ENCODE results near the gene CORT. TPM values are rescaled to one million over a fixed set of nuclear protein-coding genes. Genes with fewer than 3 reads are reported as not detected.

The CORT gene
- total RNA-seq, 2 experiments from 2014 or later = 0.30 TPM; not detected in 1

DNA sequence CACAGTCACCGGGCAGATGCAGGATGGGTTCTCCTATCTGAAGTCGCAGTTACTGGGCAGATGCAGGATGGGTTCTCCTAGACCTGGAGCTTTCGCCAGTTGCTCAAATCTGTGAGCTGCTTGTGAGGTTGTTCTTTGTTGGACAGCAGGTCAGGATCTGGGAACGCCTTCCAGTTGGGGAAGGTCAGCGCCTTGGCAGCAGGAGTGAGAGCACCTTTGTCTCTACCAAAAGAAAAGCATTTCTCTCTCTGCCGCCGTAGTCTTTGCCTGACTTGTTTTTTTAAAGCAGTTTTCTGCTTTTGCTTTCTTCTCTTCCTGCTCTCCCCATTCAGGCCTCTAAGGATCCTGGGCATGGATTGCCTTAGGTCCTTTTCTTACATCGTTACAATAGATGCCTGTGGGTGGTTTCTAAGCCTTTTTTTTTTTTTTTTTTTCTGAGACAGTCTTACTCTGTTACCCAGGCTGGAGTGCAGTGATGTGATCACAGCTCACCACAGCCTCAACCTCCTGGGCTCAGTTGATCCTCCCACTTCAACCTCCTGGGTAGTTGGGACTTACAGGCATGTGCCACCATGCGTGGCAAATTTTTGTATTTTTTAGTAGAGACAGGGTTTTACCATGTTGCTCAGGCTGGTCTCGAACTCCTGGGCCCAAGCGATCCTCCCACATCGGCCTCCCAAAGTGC, 40.6 kb downstream of the CORT start:
- Mint-ChIP-seq H3K9me3 (no peaks in the 10 kb centered on the region), H3K36me3 (ENCODE audit: low read depth) (peaks cover 7% of the 10 kb centered on the region), H3K27ac (no peak overlapping the region), H3K4me1 (peaks cover 21% of the 10 kb centered on the region), H3K4me3 (no peak overlapping the region), H3K27me3 (no peaks in the 10 kb centered on the region)
- ChIA-PET CTCF (interaction anchor here (0.5 to 8.4 kb wide), 3 partner anchors 10 to 60 kb away, joined by 3 to 61 read pairs (median 3); partner anchors contain the start of gene CENPS), POLR2A (no interaction called here)
- DNase-seq = no peak

DNA sequence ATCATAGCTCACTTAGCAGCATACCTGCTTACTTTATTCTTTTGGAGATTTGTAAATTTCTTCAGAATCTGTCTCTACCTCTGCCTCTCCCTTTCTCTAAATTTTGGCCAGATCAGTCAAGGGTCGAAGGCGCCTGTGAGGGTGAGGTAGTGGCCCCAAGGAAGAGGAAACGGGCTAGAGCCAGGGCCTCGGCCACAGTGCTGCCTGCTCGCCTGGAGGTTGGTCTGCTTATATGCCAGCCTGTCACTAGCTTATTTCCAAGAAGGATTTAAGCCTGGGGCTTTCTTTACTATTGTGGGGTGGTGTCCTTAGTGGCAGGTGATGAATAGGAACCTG, 44.6 kb downstream of the CORT start:
- Mint-ChIP-seq H3K4me3 (peak overlapping the region; percentile 79), H3K27me3 (no peaks in the 10 kb centered on the region), H3K36me3 (ENCODE audit: low read depth) (peaks cover 13% of the 10 kb centered on the region), H3K4me1 (peaks cover 56% of the 10 kb centered on the region), H3K27ac (peak overlapping the region; percentile 97), H3K9me3 (no peaks in the 10 kb centered on the region)
- no peak for DNase-seq
- CTCF ChIA-PET = interaction anchor here (0.6 to 8.4 kb wide), 24 partner anchors 9 to 867 kb away, joined by 3 to 63 read pairs (median 4); partner anchors contain the start of gene CENPS
- POLR2A ChIA-PET = interaction anchor here (1.5 kb wide), 1 partner anchor 13 kb away, joined by 8 read pairs; no protein-coding TSS in a partner anchor

DNA sequence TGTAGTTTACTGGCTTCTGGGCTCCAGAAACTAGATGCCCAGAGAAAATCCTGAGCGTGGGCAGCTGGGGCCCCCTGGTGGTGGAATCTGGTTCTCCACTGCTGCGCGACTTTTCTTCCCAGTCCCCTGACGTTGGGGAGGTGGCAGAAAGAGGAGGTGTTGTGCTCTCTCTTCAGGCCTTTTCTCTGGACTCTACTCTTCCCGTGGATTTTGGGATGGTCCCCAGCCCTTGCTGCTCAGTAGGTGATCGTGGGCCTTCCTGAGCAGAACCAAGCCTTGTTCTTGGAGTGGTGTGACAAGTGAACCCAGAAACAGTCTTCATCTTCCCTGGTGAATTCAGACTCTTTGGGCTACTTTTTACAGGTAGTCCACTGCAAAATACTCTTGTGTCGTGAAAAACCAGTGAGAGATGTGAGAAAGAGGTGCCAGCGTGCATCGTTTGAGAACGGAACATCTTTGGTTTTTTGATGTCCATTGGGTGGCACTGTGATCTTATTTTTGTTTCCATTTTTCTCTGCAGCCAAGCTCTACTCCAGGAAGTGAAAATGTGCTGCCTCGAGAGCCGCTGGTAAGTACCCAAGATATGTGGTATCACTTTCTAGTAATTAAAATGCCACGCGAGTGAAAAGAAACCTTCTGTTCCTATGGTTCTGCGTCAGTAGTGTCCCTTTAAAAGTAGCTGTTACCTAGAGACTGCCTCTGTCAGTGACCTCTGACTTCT, 45.1 kb downstream of the CORT start:
- Mint-ChIP-seq H3K9me3 (no peaks in the 10 kb centered on the region), H3K4me1 (peaks cover 56% of the 10 kb centered on the region), H3K4me3 (peak overlapping the region; percentile 79), H3K27ac (peak overlapping the region; percentile 97), H3K36me3 (ENCODE audit: low read depth) (peaks cover 15% of the 10 kb centered on the region), H3K27me3 (no peaks in the 10 kb centered on the region)
- ChIA-PET POLR2A (interaction anchor here (0.6 to 1.5 kb wide), 2 partner anchors 12 to 414 kb away, joined by 4 to 8 read pairs; no protein-coding TSS in a partner anchor), CTCF (interaction anchor here (0.6 to 8.4 kb wide), 31 partner anchors 10 to 1242 kb away, joined by 3 to 63 read pairs (median 4); partner anchors contain the start of gene CENPS)
- peak; percentile 84 for DNase-seq

GRCh38 chr1:10495475-10495817, 45.6 kb downstream of the CORT start:
- Mint-ChIP-seq H3K36me3 (ENCODE audit: low read depth) (peaks cover 15% of the 10 kb centered on the region), H3K4me1 (peaks cover 58% of the 10 kb centered on the region), H3K9me3 (no peaks in the 10 kb centered on the region), H3K27me3 (no peaks in the 10 kb centered on the region), H3K4me3 (peak overlapping the region; percentile 79), H3K27ac (peak overlapping the region; percentile 97)
- DNase-seq = no peak
- ChIA-PET POLR2A (interaction anchor here (1.5 kb wide), 1 partner anchor 12 kb away, joined by 8 read pairs; no protein-coding TSS in a partner anchor), CTCF (interaction anchor here (0.7 to 8.4 kb wide), 17 partner anchors 10 to 1241 kb away, joined by 3 to 63 read pairs (median 5); partner anchors contain the start of gene CENPS)

GRCh38 chr1:10495952-10496351, 46.1 kb downstream of the CORT start:
- Mint-ChIP-seq H3K27me3 (no peaks in the 10 kb centered on the region), H3K27ac (peak overlapping the region; percentile 97), H3K4me1 (peaks cover 60% of the 10 kb centered on the region), H3K4me3 (peak overlapping the region; percentile 79), H3K9me3 (no peaks in the 10 kb centered on the region), H3K36me3 (ENCODE audit: low read depth) (peaks cover 15% of the 10 kb centered on the region)
- DNase-seq = peak; percentile 58
- CTCF ChIA-PET = interaction anchor here (0.8 to 8.4 kb wide), 5 partner anchors 11 to 371 kb away, joined by 3 to 61 read pairs (median 5); partner anchors contain the start of gene CENPS
- POLR2A ChIA-PET = no interaction called here

GRCh38 chr1:10497109-10497508, 47.3 kb downstream of the CORT start:
- Mint-ChIP-seq H3K4me1 (peaks cover 65% of the 10 kb centered on the region), H3K9me3 (no peaks in the 10 kb centered on the region), H3K36me3 (ENCODE audit: low read depth) (peaks cover 15% of the 10 kb centered on the region), H3K4me3 (no peak overlapping the region), H3K27me3 (no peaks in the 10 kb centered on the region), H3K27ac (no peak overlapping the region)
- ChIA-PET CTCF (interaction anchor here (1.7 to 8.4 kb wide), 3 partner anchors 11 to 370 kb away, joined by 5 to 61 read pairs (median 20); partner anchors contain the start of gene CENPS), POLR2A (no interaction called here)
- DNase-seq = no peak

GRCh38 chr1:10498231-10498630, 48.4 kb downstream of the CORT start:
- no peak for DNase-seq
- H3K4me1 Mint-ChIP-seq = peaks cover 70% of the 10 kb centered on the region

More at GRCh38 chr1:10498231-10498630, 48.4 kb downstream of the CORT start:
- Mint-ChIP-seq H3K36me3 (ENCODE audit: low read depth) (peaks cover 15% of the 10 kb centered on the region), H3K27me3 (no peaks in the 10 kb centered on the region), H3K9me3 (no peaks in the 10 kb centered on the region), H3K27ac (no peak overlapping the region), H3K4me3 (no peak overlapping the region)
- POLR2A ChIA-PET = no interaction called here
- CTCF ChIA-PET = interaction anchor here (2.7 to 8.4 kb wide), 2 partner anchors 10 to 67 kb away, joined by 20 to 61 read pairs; partner anchors contain the start of gene CENPS

Other genes starting within 250 kb of the CORT start
- 10 to 100 TPM; 14.1 to 15.6 TPM for gene KIF1B, start 239.5 kb upstream of the CORT start, total RNA-seq
- 10 to 100 TPM; 65.0 to 68.7 TPM for gene PGD, start 51.0 kb upstream of the CORT start, total RNA-seq
- gene CENPS, start 19.6 kb upstream of the CORT start, total RNA-seq = 10 to 100 TPM; 16.1 to 20.7 TPM
- 10 to 100 TPM; 28.1 to 28.6 TPM for gene DFFA, start 22.5 kb downstream of the CORT start, total RNA-seq
- 10 to 100 TPM; 23.4 to 24.4 TPM for gene PEX14, start 24.9 kb downstream of the CORT start, total RNA-seq

All from activated CD4-positive, alpha-beta T cell treated with anti-CD3 and anti-CD28 coated beads, Interleukin-2, amount 10 ng/mL, durations not matched to agents 7 days and 5 days (primary cell).